Keratinocyte (primary cell): Measurements from ENCODE around the gene PAN3. TPM values are rescaled to one million over a fixed set of nuclear protein-coding genes. Genes with fewer than 3 reads are reported as not detected.

Experiments used
- DNase-seq: peaks from one replicate; pipeline ENCODE4 v3.0.0-alpha.2; 2011; ENCODE audit warnings: low read depth, missing footprints, low spot score
- FAIRE-seq: peaks from 2 replicates; lab custom pipeline; 2011; peaks lifted over from hg19 to GRCh38; lab: Jason Lieb, UNC
- H2AFZ ChIP-seq: 2 replicates; pipeline ENCODE4 v1.6.0; 2012; ENCODE audit warnings: low read length, control low read depth, inconsistent platforms; ENCODE audit not compliant: control insufficient read depth
- H3K27ac ChIP-seq: 2 replicates; pipeline ENCODE4 v1.5.1; 2011; ENCODE audit warnings: low read length; ENCODE audit not compliant: control insufficient read depth, insufficient read depth
- H3K27me3 ChIP-seq: 3 replicates; pipeline ENCODE4 v1.6.0; 2011; ENCODE audit warnings: low read length; ENCODE audit not compliant: control insufficient read depth, insufficient read depth; ENCODE audit errors: extremely low read depth
- H3K36me3 ChIP-seq, 2 experiments: 2 replicates in 1 of 2; 3 replicates in 1 of 2; pipeline ENCODE4 v1.5.1; 2011; ENCODE audit warnings: low read length in 2 of 2, mild to moderate bottlenecking in 1 of 2; ENCODE audit not compliant: control insufficient read depth in 2 of 2, insufficient read depth in 2 of 2; ENCODE audit errors: extremely low read depth in 1 of 2
- H3K4me1 ChIP-seq: 3 replicates; pipeline ENCODE4 v1.5.1; 2011; ENCODE audit warnings: low read length; ENCODE audit not compliant: control insufficient read depth, insufficient read depth; ENCODE audit errors: extremely low read depth
- H3K4me2 ChIP-seq: 3 replicates; pipeline ENCODE4 v1.6.0; 2011; ENCODE audit warnings: low read depth, low read length; ENCODE audit not compliant: control insufficient read depth, insufficient read depth; ENCODE audit errors: extremely low read depth
- H3K4me3 ChIP-seq, 3 experiments: fragments of 200-600 bp in 1 of 3; sonication (generic) in 1 of 3; 2 replicates in 2 of 3; 3 replicates in 1 of 3; pipeline ENCODE4 v1.5.1; 2011 to 2016; ENCODE audit warnings: low read length in 3 of 3, mild to moderate bottlenecking in 3 of 3, control low read depth in 2 of 3, inconsistent platforms in 1 of 3, low read depth in 1 of 3, mixed read lengths in 1 of 3, mixed run types in 1 of 3, moderate library complexity in 1 of 3; ENCODE audit not compliant: control insufficient read depth in 2 of 3, insufficient read depth in 2 of 3; ENCODE audit errors: extremely low read depth in 1 of 3
- H3K79me2 ChIP-seq: 2 replicates; pipeline ENCODE4 v1.6.0; 2012; ENCODE audit warnings: low read length; ENCODE audit not compliant: control insufficient read depth, insufficient read depth
- H3K9ac ChIP-seq: 3 replicates; pipeline ENCODE4 v1.6.0; 2011; ENCODE audit warnings: low read length; ENCODE audit not compliant: control insufficient read depth, insufficient read depth; ENCODE audit errors: extremely low read depth
- H3K9me1 ChIP-seq: 3 replicates; pipeline ENCODE4 v1.6.0; 2011; ENCODE audit warnings: low read length; ENCODE audit not compliant: control insufficient read depth, insufficient read depth; ENCODE audit errors: extremely low read depth
- H3K9me3 ChIP-seq: 2 replicates; pipeline ENCODE4 v1.5.1; 2012; ENCODE audit warnings: low read depth, low read length; ENCODE audit not compliant: control insufficient read depth
- H4K20me1 ChIP-seq: 3 replicates; pipeline ENCODE4 v1.6.0; 2011; ENCODE audit warnings: low read length; ENCODE audit not compliant: control insufficient read depth, insufficient read depth; ENCODE audit errors: extremely low read depth
- EZH2 ChIP-seq: IDR thresholded peaks from one replicate; pipeline ENCODE4 v1.6.1; 2012; ENCODE audit warnings: inconsistent platforms, mild to moderate bottlenecking, low read length, moderate library complexity
- dilution Hi-C: fragments of 300-500 bp; cut with MboI; formaldehyde crosslinking; loops from one replicate; pipeline ENCODE4 v1.7.0; 2020; ENCODE audit warnings: low sequenced_read_pairs; ENCODE audit not compliant: extremely low pct_ligation_motif_present
- polyA plus RNA-seq, 5 experiments: library from polyadenylated mRNA; depleted of rRNA in 3 of 5; stranded (reverse) in 3 of 5; stranded (forward) in 1 of 5; unstranded in 1 of 5; fragments of >200 nt; gene quantifications; 1 replicate in 1 of 5; 2 replicates in 3 of 5; 3 replicates in 1 of 5; pipeline versions ENCODE4 v1.2.1 to v1.2.3, GENCODE V29; 2011 to 2012; ENCODE audit warnings: missing spikeins in 2 of 5, low read depth in 1 of 5, low replicate concordance in 1 of 5
- TF ChIP-seq, protein P1 (sequence below), 3 experiments: IDR thresholded peaks in 1 of 3; conservative IDR thresholded peaks in 1 of 3; optimal IDR thresholded peaks in 1 of 3; 2 replicates in 2 of 3; 3 replicates in 1 of 3; pipeline versions ENCODE3 to v1.5.1; 2011; ENCODE audit warnings: low read length in 3 of 3, mild to moderate bottlenecking in 3 of 3, moderate library complexity in 2 of 3, control low read depth in 1 of 3, inconsistent platforms in 1 of 3; ENCODE audit not compliant: insufficient read depth in 2 of 3; ENCODE audit errors: extremely low read depth in 1 of 3

The PAN3 gene
- polyA plus RNA-seq, 1 donor (not counting 4 experiments of a cell fraction or from before 2014, with no cell fraction given): 16.8 TPM

GRCh38 chr13:28248080-28248479, 109.7 kb downstream of the PAN3 start:
- dilution Hi-C loops: no loop called here
- TF ChIP-seq EZH2: no peak
- TF ChIP-seq, protein P1, sequence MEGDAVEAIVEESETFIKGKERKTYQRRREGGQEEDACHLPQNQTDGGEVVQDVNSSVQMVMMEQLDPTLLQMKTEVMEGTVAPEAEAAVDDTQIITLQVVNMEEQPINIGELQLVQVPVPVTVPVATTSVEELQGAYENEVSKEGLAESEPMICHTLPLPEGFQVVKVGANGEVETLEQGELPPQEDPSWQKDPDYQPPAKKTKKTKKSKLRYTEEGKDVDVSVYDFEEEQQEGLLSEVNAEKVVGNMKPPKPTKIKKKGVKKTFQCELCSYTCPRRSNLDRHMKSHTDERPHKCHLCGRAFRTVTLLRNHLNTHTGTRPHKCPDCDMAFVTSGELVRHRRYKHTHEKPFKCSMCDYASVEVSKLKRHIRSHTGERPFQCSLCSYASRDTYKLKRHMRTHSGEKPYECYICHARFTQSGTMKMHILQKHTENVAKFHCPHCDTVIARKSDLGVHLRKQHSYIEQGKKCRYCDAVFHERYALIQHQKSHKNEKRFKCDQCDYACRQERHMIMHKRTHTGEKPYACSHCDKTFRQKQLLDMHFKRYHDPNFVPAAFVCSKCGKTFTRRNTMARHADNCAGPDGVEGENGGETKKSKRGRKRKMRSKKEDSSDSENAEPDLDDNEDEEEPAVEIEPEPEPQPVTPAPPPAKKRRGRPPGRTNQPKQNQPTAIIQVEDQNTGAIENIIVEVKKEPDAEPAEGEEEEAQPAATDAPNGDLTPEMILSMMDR (optimal IDR thresholded peaks at IDR 0.05 in 1 of 3, IDR thresholded peaks at IDR 0.05 in 1 of 3, conservative IDR thresholded peaks at IDR 0.05 in 1 of 3; ENCODE audit: extremely low read depth in 1 of 3, insufficient read depth in 2 of 3, low read length in 3 of 3): no peak
- no peak overlapping the region for H3K4me2 ChIP-seq
- no peaks in the 10 kb centered on the region for H3K9me1 ChIP-seq
- no peak overlapping the region for H3K9ac ChIP-seq
- no peaks in the 10 kb centered on the region for H3K4me1 ChIP-seq
- no peak for FAIRE-seq
- H3K4me3 ChIP-seq: no peak overlapping the region
- no peaks in the 10 kb centered on the region for H3K27me3 ChIP-seq
- no peak for DNase-seq
- no peaks in the 10 kb centered on the region for H3K36me3 ChIP-seq
- H3K9me3 ChIP-seq: no peaks in the 10 kb centered on the region
- H3K27ac ChIP-seq: no peak overlapping the region
- peaks cover 4% of the 10 kb centered on the region for H3K79me2 ChIP-seq
- no peaks in the 10 kb centered on the region for H4K20me1 ChIP-seq
- H2AFZ ChIP-seq: no peak overlapping the region

GRCh38 chr13:28250542-28250941, 112.2 kb downstream of the PAN3 start:
- Histone ChIP-seq H3K27me3 (no peaks in the 10 kb centered on the region), H4K20me1 (no peaks in the 10 kb centered on the region), H2AFZ (no peak overlapping the region), H3K36me3 (no peaks in the 10 kb centered on the region), H3K79me2 (peaks cover 4% of the 10 kb centered on the region), H3K27ac (no peak overlapping the region), H3K4me1 (no peaks in the 10 kb centered on the region), H3K9me1 (no peaks in the 10 kb centered on the region), H3K9ac (no peak overlapping the region), H3K4me2 (no peak overlapping the region), H3K9me3 (no peaks in the 10 kb centered on the region), H3K4me3 (no peak overlapping the region)
- TF ChIP-seq, protein P1 (optimal IDR thresholded peaks at IDR 0.05 in 1 of 3, IDR thresholded peaks at IDR 0.05 in 1 of 3, conservative IDR thresholded peaks at IDR 0.05 in 1 of 3; ENCODE audit: extremely low read depth in 1 of 3, insufficient read depth in 2 of 3, low read length in 3 of 3): no peak
- TF ChIP-seq EZH2: no peak
- dilution Hi-C loops: no loop called here
- FAIRE-seq (no peak), DNase-seq (no peak)
